B cell (primary cell): Measurements from ENCODE around the gene CDH13. TPM values are rescaled to one million over a fixed set of nuclear protein-coding genes. Genes with fewer than 3 reads are reported as not detected.

Source experiments
- ATAC-seq: fragments of 200-7000 bp; cut with Tn5 transposase; one replicate; pipeline ENCODE4 v1.10.0; 2021; ENCODE audit warnings: low read depth, mild to moderate bottlenecking, moderate number of reproducible peaks, moderate library complexity
- CTCF ChIA-PET: fragments of 350-600 bp; sonication (Branson Sonifier 250); formaldehyde crosslinking; loops from one replicate; lab custom pipeline; 2021; ENCODE audit warnings: antibody characterized with exemption, inconsistent platforms; lab: Charles Lee
- POLR2A ChIA-PET: fragments of 350-600 bp; sonication (Branson Sonifier 250); formaldehyde crosslinking; loops from one replicate; lab custom pipeline; 2021; ENCODE audit warnings: antibody characterized with exemption; lab: Charles Lee
- DNase-seq: peaks from one replicate; pipeline ENCODE4 v3.0.0; 2013
- H2AFZ ChIP-seq: 2 replicates; pipeline ENCODE4 v1.6.1; 2012; ENCODE audit warnings: mild to moderate bottlenecking, low read depth, low read length; ENCODE audit not compliant: insufficient read depth, poor library complexity, severe bottlenecking
- H3K27ac ChIP-seq, 2 donors: 1 replicate in 1 of 2; 2 replicates in 1 of 2; pipeline ENCODE4 v1.5.1; 2012 to 2013; ENCODE audit warnings: low read length in 2 of 2, mild to moderate bottlenecking in 2 of 2, moderate library complexity in 1 of 2
- H3K27me3 ChIP-seq, 4 experiments: fragments of 200-600 bp in 1 of 4; sonication (generic) in 1 of 4; replicated peaks in 1 of 4; 1 replicate in 2 of 4; 2 replicates in 2 of 4; pipeline versions ENCODE4 v1.6.1 to v1.7.0; 2013 to 2016; ENCODE audit warnings: low read length in 3 of 4, mild to moderate bottlenecking in 2 of 4, mixed read lengths in 1 of 4, moderate library complexity in 1 of 4; ENCODE audit not compliant: insufficient read depth in 4 of 4, control insufficient read depth in 3 of 4; ENCODE audit errors: control extremely low read depth in 1 of 4
- H3K36me3 ChIP-seq, 2 experiments: replicated peaks in 1 of 2; 1 replicate in 1 of 2; 2 replicates in 1 of 2; pipeline versions ENCODE4 v1.6.1 to v1.7.1; 2013; ENCODE audit warnings: low read length in 1 of 2; ENCODE audit not compliant: insufficient read depth in 2 of 2, control insufficient read depth in 1 of 2; ENCODE audit errors: control extremely low read depth in 1 of 2, extremely low read depth in 1 of 2
- H3K4me1 ChIP-seq, 2 donors: fragments of 200-600 bp in 1 of 2; sonication (generic) in 1 of 2; 1 replicate in 1 of 2; 2 replicates in 1 of 2; pipeline versions ENCODE4 v1.5.1 to v1.6.1; 2013 to 2017; ENCODE audit warnings: low read length in 2 of 2; ENCODE audit not compliant: control insufficient read depth in 2 of 2, insufficient read depth in 2 of 2
- H3K4me2 ChIP-seq: replicated peaks from 2 replicates; pipeline ENCODE3; 2012; ENCODE audit warnings: mild to moderate bottlenecking, low read depth, low read length; ENCODE audit not compliant: poor library complexity, severe bottlenecking
- H3K4me3 ChIP-seq, 5 experiments: fragments of 200-600 bp in 1 of 5; sonication (generic) in 1 of 5; 1 replicate in 3 of 5; 2 replicates in 2 of 5; pipeline versions ENCODE4 v1.5.1 to v1.7.0; 2011 to 2016; ENCODE audit warnings: low read length in 4 of 5, mild to moderate bottlenecking in 4 of 5, low read depth in 2 of 5, control low read depth in 1 of 5, moderate library complexity in 1 of 5; ENCODE audit not compliant: insufficient read depth in 1 of 5; ENCODE audit errors: control extremely low read depth in 1 of 5, extremely low read depth in 1 of 5
- H3K79me2 ChIP-seq: fragments of 200-600 bp; sonication (generic); one replicate; pipeline ENCODE4 v1.6.0; 2016; ENCODE audit warnings: low read length; ENCODE audit not compliant: control insufficient read depth, insufficient read depth
- H3K9ac ChIP-seq: fragments of 200-600 bp; sonication (generic); 2 replicates; pipeline ENCODE4 v1.6.1; 2017; ENCODE audit warnings: mild to moderate bottlenecking, low read length, moderate library complexity
- H3K9me3 ChIP-seq, 3 donors: one replicate each; pipeline versions ENCODE4 v1.6.1 to v1.7.1; 2013; ENCODE audit warnings: low read length in 2 of 3; ENCODE audit not compliant: control insufficient read depth in 2 of 3, insufficient read depth in 1 of 3; ENCODE audit errors: control extremely low read depth in 1 of 3
- H4K20me1 ChIP-seq: 2 replicates; pipeline ENCODE4 v1.6.0; 2012; ENCODE audit warnings: mild to moderate bottlenecking, low read length; ENCODE audit not compliant: insufficient read depth, control insufficient read depth, poor library complexity, severe bottlenecking
- H3K27ac Mint-ChIP-seq: one replicate; pipeline ENCODE4 v1.8.0; 2021; ENCODE audit warnings: mixed read lengths
- H3K27me3 Mint-ChIP-seq: one replicate; pipeline ENCODE4 v1.8.0; 2021; ENCODE audit warnings: mixed read lengths
- H3K4me1 Mint-ChIP-seq: one replicate; pipeline ENCODE4 v1.8.0; 2021; ENCODE audit warnings: mixed read lengths
- H3K4me3 Mint-ChIP-seq: one replicate; pipeline ENCODE4 v1.8.0; 2021; ENCODE audit warnings: mixed read lengths
- H3K9me3 Mint-ChIP-seq: one replicate; pipeline ENCODE4 v1.8.0; 2022; ENCODE audit warnings: mixed read lengths; ENCODE audit not compliant: insufficient read depth
- CTCF ChIP-seq: fragments of 200-600 bp; IDR thresholded peaks from one replicate; pipeline ENCODE4 v1.8.0; 2022; ENCODE audit warnings: antibody characterized with exemption, mild to moderate bottlenecking
- EZH2 ChIP-seq: IDR thresholded peaks from 2 replicates; pipeline ENCODE4 v1.6.1; 2012; ENCODE audit warnings: borderline replicate concordance, low read depth, mild to moderate bottlenecking, moderate library complexity, low read length; ENCODE audit not compliant: insufficient read depth, poor library complexity, severe bottlenecking
- WGBS: methylation state at CpG from one replicate; pipeline ENCODE4 v1.1.5; 2013; ENCODE audit warnings: missing lambda C conversion rate; ENCODE audit not compliant: insufficient coverage; 5-methylcytosine and 5-hydroxymethylcytosine counted together
- intact Hi-C: fragments of 100-400 bp; cut with micrococcal nuclease; formaldehyde crosslinking; loops from one replicate; pipeline ENCODE4 v1.10.0; 2022
- polyA plus RNA-seq: library from polyadenylated mRNA; depleted of rRNA; stranded (reverse); fragments of >200 nt; gene quantifications from 2 replicates; pipeline ENCODE4 v1.2.3, GENCODE V29; 2012
- total RNA-seq, 2 donors: library from RNA; stranded (reverse); fragments of 120-200 nt in 1 of 2; gene quantifications; 1 replicate in 1 of 2; 2 replicates in 1 of 2; pipeline versions ENCODE4 v1.2.3 to v1.2.4, GENCODE V29; 2013 to 2022

The CDH13 gene
- total and polyA plus RNA-seq, 2 donors (not counting 1 experiment from before 2014, with no cell fraction given): not detected

GRCh38 chr16:83838151-83838550, 1211.4 kb downstream of the CDH13 start:
- ATAC-seq (no peak), DNase-seq (no peak)
- Histone ChIP-seq H3K9ac (no peak overlapping the region), H3K4me2 (no peak overlapping the region), H3K4me3 (no peak overlapping the region), H3K36me3 (no peaks in the 10 kb centered on the region), H3K27me3 (peaks cover 0 to 12% (median 5%) of the 10 kb centered on the region in 4 experiments), H2AFZ (no peak overlapping the region), H3K79me2 (no peaks in the 10 kb centered on the region), H3K4me1 (peaks cover 19 to 21% of the 10 kb centered on the region in 2 donors), H3K9me3 (peaks cover 0 to 3% (median 0%) of the 10 kb centered on the region in 3 donors), H4K20me1 (no peaks in the 10 kb centered on the region), H3K27ac (no peak overlapping the region)
- ChIA-PET POLR2A (no interaction called here), CTCF (interaction anchor here (2.2 kb wide), 1 partner anchor 12 kb away, joined by 11 read pairs; no protein-coding TSS in a partner anchor)
- H3K27me3 Mint-ChIP-seq: peaks cover 16% of the 10 kb centered on the region
- H3K4me3 Mint-ChIP-seq: no peak overlapping the region
- H3K4me1 Mint-ChIP-seq: peaks cover 20% of the 10 kb centered on the region
- TF ChIP-seq EZH2 (no peak), CTCF (no peak)
- 100% methylated on average over 4 of the region's 4 CpGs for WGBS
- intact Hi-C loops: no loop called here
- H3K9me3 Mint-ChIP-seq: no peaks in the 10 kb centered on the region
- no peak overlapping the region for H3K27ac Mint-ChIP-seq

- Histone ChIP-seq H3K4me3 (no peak overlapping the region), H3K4me1 (peaks cover 33 to 35% of the 10 kb centered on the region in 2 donors), H4K20me1 (no peaks in the 10 kb centered on the region), H3K9ac (no peak overlapping the region), H3K27ac (no peak overlapping the region), H3K36me3 (no peaks in the 10 kb centered on the region), H3K79me2 (no peaks in the 10 kb centered on the region), H3K27me3 (peaks cover 0 to 12% (median 5%) of the 10 kb centered on the region in 4 experiments), H3K9me3 (peaks cover 0 to 3% (median 0%) of the 10 kb centered on the region in 3 donors), H2AFZ (no peak overlapping the region), H3K4me2 (no peak overlapping the region)
- H3K27me3 Mint-ChIP-seq: peaks cover 16% of the 10 kb centered on the region
- no peak for TF ChIP-seq CTCF
- TF ChIP-seq EZH2: no peak
- no peak for ATAC-seq
- ChIA-PET POLR2A (no interaction called here), CTCF (interaction anchor here (0.6 to 2.2 kb wide), 2 partner anchors 13 to 32 kb away, joined by 3 to 11 read pairs; no protein-coding TSS in a partner anchor)
- no peak overlapping the region for H3K4me3 Mint-ChIP-seq
- DNase-seq: no peak
- no CpG with 5 or more reads among the region's 3 CpGs for WGBS
- peaks cover 34% of the 10 kb centered on the region for H3K4me1 Mint-ChIP-seq
- intact Hi-C loops: no loop called here
- H3K27ac Mint-ChIP-seq: no peak overlapping the region
- H3K9me3 Mint-ChIP-seq: no peaks in the 10 kb centered on the region
Observed at GRCh38 chr16:83839561-83839960, 1212.8 kb downstream of the CDH13 start.
